IMR-90 (cell line): ENCODE data around the gene MARS1. TPM values are rescaled to one million over a fixed set of nuclear protein-coding genes. Genes with fewer than 3 reads are reported as not detected.
A peak's percentile ranks its signal among the peaks of the same experiment; 100 is the strongest.

Experiments used
- ATAC-seq: fragments of 200-7000 bp; cut with Tn5 transposase; 2 replicates; pipeline ENCODE4 v1.9.1; 2020; ENCODE audit warnings: low read depth, mild to moderate bottlenecking, moderate library complexity
- BruUV-seq: library from RNA; stranded (reverse); fragments of 400-500 nt; replicated peaks from 2 replicates; lab custom pipeline; 2021; lab: Mats Ljungman, UMichigan
- CTCF ChIA-PET: fragments of 300-600 bp; formaldehyde crosslinking; extraction: SDS; loops from one replicate; lab custom pipeline; 2021; ENCODE audit warnings: antibody characterized with exemption; lab: Yijun Ruan, JAX
- POLR2A ChIA-PET: fragments of 300-600 bp; sonication (Branson Sonifier 250); formaldehyde crosslinking; loops from one replicate; lab custom pipeline; 2022; ENCODE audit warnings: antibody characterized with exemption; ENCODE audit not compliant: unreplicated experiment; lab: Charles Lee
- DNase-seq: peaks from one replicate; pipeline ENCODE4 v3.0.0; 2013
- H2AFZ ChIP-seq: replicated peaks from 2 replicates; pipeline ENCODE3; 2013; ENCODE audit warnings: low read length, mild to moderate bottlenecking; ENCODE audit not compliant: poor library complexity
- H2AK5ac ChIP-seq: 2 replicates; pipeline ENCODE4 v1.6.1; 2013; ENCODE audit warnings: low read depth, low read length, inconsistent platforms
- H2AK9ac ChIP-seq: replicated peaks from 2 replicates; pipeline ENCODE3; 2013; ENCODE audit warnings: mild to moderate bottlenecking, low read depth, low read length, moderate library complexity; ENCODE audit not compliant: poor library complexity
- H2BK120ac ChIP-seq: 2 replicates; pipeline ENCODE4 v1.6.1; 2013; ENCODE audit warnings: low read depth, low read length, inconsistent platforms
- H2BK15ac ChIP-seq: 3 replicates; pipeline ENCODE4 v1.6.1; 2013; ENCODE audit warnings: low read depth, low read length, inconsistent platforms
- H2BK20ac ChIP-seq: 2 replicates; pipeline ENCODE4 v1.6.1; 2013; ENCODE audit warnings: low read depth, mild to moderate bottlenecking, inconsistent platforms, low read length, moderate library complexity
- H2BK5ac ChIP-seq: 2 replicates; pipeline ENCODE4 v1.6.1; 2013; ENCODE audit warnings: mild to moderate bottlenecking, low read depth, low read length, inconsistent platforms; ENCODE audit not compliant: poor library complexity, severe bottlenecking
- H3K14ac ChIP-seq: replicated peaks from 2 replicates; pipeline ENCODE4 v1.6.1; 2013; ENCODE audit warnings: low read depth, low read length, inconsistent platforms
- H3K18ac ChIP-seq: 2 replicates; pipeline ENCODE4 v1.6.1; 2013; ENCODE audit warnings: low read depth, low read length, control low read depth
- H3K23ac ChIP-seq: 2 replicates; pipeline ENCODE4 v1.6.1; 2013; ENCODE audit warnings: low read depth, low read length, inconsistent platforms
- H3K27ac ChIP-seq: 2 replicates; pipeline ENCODE4 v1.5.1; 2013; ENCODE audit warnings: mild to moderate bottlenecking, control low read depth, low read length; ENCODE audit not compliant: insufficient read depth
- H3K27me3 ChIP-seq: 2 replicates; pipeline ENCODE4 v1.6.1; 2013; ENCODE audit warnings: low read length; ENCODE audit not compliant: control insufficient read depth, insufficient read depth
- H3K36me3 ChIP-seq: 2 replicates; pipeline ENCODE4 v1.6.1; 2013; ENCODE audit warnings: low read length, mixed read lengths; ENCODE audit not compliant: control insufficient read depth, insufficient read depth
- H3K4ac ChIP-seq: 2 replicates; pipeline ENCODE4 v1.6.1; 2013; ENCODE audit warnings: low read depth, low read length, inconsistent platforms
- H3K4me1 ChIP-seq: 2 replicates; pipeline ENCODE4 v1.6.1; 2013; ENCODE audit warnings: low read length, mixed read lengths; ENCODE audit not compliant: control insufficient read depth, insufficient read depth
- H3K4me2 ChIP-seq: 2 replicates; pipeline ENCODE4 v1.6.1; 2013; ENCODE audit warnings: low read depth, mild to moderate bottlenecking, control low read depth, low read length, moderate library complexity
- H3K4me3 ChIP-seq: 2 replicates; pipeline ENCODE4 v1.5.1; 2013; ENCODE audit warnings: low read depth, mild to moderate bottlenecking, control low read depth, low read length, moderate library complexity; ENCODE audit not compliant: insufficient read depth
- H3K56ac ChIP-seq: 2 replicates; pipeline ENCODE4 v1.6.1; 2013; ENCODE audit warnings: low read length, inconsistent platforms; ENCODE audit not compliant: insufficient read depth; ENCODE audit errors: extremely low read depth
- H3K79me1 ChIP-seq, 2 experiments: 2 replicates each; pipeline ENCODE4 v1.6.1; 2013; ENCODE audit warnings: low read length in 2 of 2, inconsistent platforms in 1 of 2, low read depth in 1 of 2
- H3K9ac ChIP-seq: 2 replicates; pipeline ENCODE4 v1.6.1; 2013; ENCODE audit warnings: low read depth, low read length, control low read depth
- H3K9me1 ChIP-seq: 2 replicates; pipeline ENCODE4 v1.6.1; 2013; ENCODE audit warnings: low read length, inconsistent platforms; ENCODE audit not compliant: insufficient read depth
- H3K9me3 ChIP-seq: 2 replicates; pipeline ENCODE4 v1.6.1; 2013; ENCODE audit warnings: low read length; ENCODE audit not compliant: control insufficient read depth, insufficient read depth
- H4K20me1 ChIP-seq: 2 replicates; pipeline ENCODE4 v1.6.1; 2013; ENCODE audit warnings: low read length, inconsistent platforms; ENCODE audit not compliant: insufficient read depth
- H4K5ac ChIP-seq: 2 replicates; pipeline ENCODE4 v1.6.1; 2013; ENCODE audit warnings: mild to moderate bottlenecking, low read depth, low read length, control low read depth
- H4K8ac ChIP-seq, 2 experiments: 2 replicates each; pipeline ENCODE4 v1.6.1; 2013; ENCODE audit warnings: low read depth in 2 of 2, low read length in 2 of 2, control low read depth in 1 of 2, inconsistent platforms in 1 of 2
- H4K91ac ChIP-seq: 2 replicates; pipeline ENCODE4 v1.6.1; 2013; ENCODE audit warnings: low read depth, low read length, inconsistent platforms; ENCODE audit not compliant: insufficient read depth
- BHLHE40 ChIP-seq: fragments of 150-350 bp; IDR thresholded peaks from 2 replicates; pipeline ENCODE4 v1.6.1; 2016; ENCODE audit warnings: mild to moderate bottlenecking, low read depth, low read length
- CEBPB ChIP-seq: IDR thresholded peaks from 2 replicates; pipeline ENCODE4 v1.6.1; 2012; ENCODE audit warnings: low read depth, low read length, improper control_type of control experiment
- WGBS, 2 experiments: methylation state at CpG; one replicate each; pipeline versions ENCODE4 v1.1.5 to v1.1.7; 2013; ENCODE audit warnings: missing lambda C conversion rate in 2 of 2; ENCODE audit not compliant: insufficient read length in 1 of 2; ENCODE audit errors: extremely low coverage in 2 of 2; 5-methylcytosine and 5-hydroxymethylcytosine counted together
- dilution Hi-C: fragments of 300-500 bp; cut with HindIII; formaldehyde crosslinking; loops from one replicate; pipeline ENCODE4 v1.14.3; 2018; ENCODE audit warnings: low sequenced_read_pairs; ENCODE audit not compliant: unreplicated experiment
- in situ Hi-C: fragments of 300-500 bp; cut with MboI; formaldehyde crosslinking; loops from 3 replicates; pipeline ENCODE4 v1.14.3; 2019; ENCODE audit warnings: low sequenced_read_pairs, inconsistent platforms, mixed read lengths
- intact Hi-C: fragments of 100-400 bp; cut with micrococcal nuclease; formaldehyde crosslinking; loops from 2 replicates; pipeline ENCODE4 v1.10.0; 2022
- polyA plus RNA-seq, 3 experiments: library from polyadenylated mRNA; depleted of rRNA; stranded (reverse); fragments of >200 nt; gene quantifications; 2 replicates each; pipeline ENCODE4 v1.2.3, GENCODE V29; 2012; ENCODE audit warnings: low replicate concordance in 1 of 3
- total RNA-seq: library from RNA; depleted of rRNA; stranded (reverse); fragments of >200 nt; gene quantifications from 2 replicates; pipeline ENCODE4 v1.2.3, GENCODE V29; 2012

The MARS1 gene
- total and polyA plus RNA-seq, 2 of the 4 experiments (the other 2 are of a cell fraction), result 156 to 164 TPM

- peaks cover 33% of the 10 kb centered on the region for H3K27me3 ChIP-seq
- 52% methylated on average over 2 of the region's 10 CpGs; no CpG with 5 or more reads in 1 of the 2 experiments for WGBS, 2 experiments
Observed at GRCh38 chr12:57469296-57470164, 18.3 kb upstream of the MARS1 start.

More at GRCh38 chr12:57469296-57470164, 18.3 kb upstream of the MARS1 start:
- intact Hi-C loops, result no loop called here
- Histone ChIP-seq H2AK5ac (no peak overlapping the region), H2BK5ac (no peak overlapping the region), H4K5ac (no peak overlapping the region), H3K4me1 (no peaks in the 10 kb centered on the region), H3K56ac (no peak overlapping the region), H3K23ac (no peak overlapping the region), H3K18ac (no peak overlapping the region), H3K4me3 (no peak overlapping the region), H3K9me1 (peaks cover 6% of the 10 kb centered on the region; the same call in 1 of the 2 replicates), H2BK15ac (no peak overlapping the region), H3K9me3 (no peaks in the 10 kb centered on the region; the same call in 1 of the 2 replicates), H3K79me1 (no peaks in the 10 kb centered on the region), H3K27ac (no peak overlapping the region), H2BK20ac (no peak overlapping the region), H4K8ac (no peak overlapping the region), H4K91ac (no peak overlapping the region), H3K4ac (no peak overlapping the region), H3K9ac (no peak overlapping the region), H2AK9ac (no peak overlapping the region), H2BK120ac (no peak overlapping the region), H4K20me1 (no peaks in the 10 kb centered on the region), H2AFZ (no peak overlapping the region), H3K36me3 (no peaks in the 10 kb centered on the region), H3K14ac (no peak overlapping the region), H3K4me2 (no peak overlapping the region)
- dilution Hi-C loops, result no loop called here
- ChIA-PET CTCF (interaction anchor here (0.6 kb wide), 1 partner anchor 11 kb away, joined by 3 read pairs; no protein-coding TSS in a partner anchor), POLR2A (no interaction called here)
- DNase-seq, result no peak
- TF ChIP-seq BHLHE40, result no peak
- 0 out of 2 replicates have a peak, but pooled peaks have one; percentile 3 for TF ChIP-seq CEBPB
- in situ Hi-C loops, result no loop called here
- no peak for ATAC-seq
- no TSS peak for BruUV-seq
